Measurements from ENCODE around the gene NACC1.
"Not testable (repeated sequence)": the region's sequence is repeated elsewhere in the genome, so short reads cannot be mapped to it uniquely, and the experiment has no call there.

The NACC1 gene

GRCh38 chr19:13165162-13165997 lies 47.3 kb downstream of the NACC1 start:
- DNase-seq: no peak

GRCh38 chr19:13166151-13166550 lies 48.1 kb downstream of the NACC1 start:
- not testable (repeated sequence) for DNase-seq

GRCh38 chr19:13169769-13170168 lies 51.7 kb downstream of the NACC1 start:
- no peak for DNase-seq

- no peak for DNase-seq
These were observed 53.1 kb downstream of the NACC1 start for GRCh38 chr19:13171146-13171545.

GRCh38 chr19:13172346-13173138 lies 54.5 kb downstream of the NACC1 start:
- peak; percentile 85 for DNase-seq

- no peak for DNase-seq
These were observed 55.2 kb downstream of the NACC1 start for GRCh38 chr19:13173139-13173737.

- no peak for DNase-seq
These were observed 58.3 kb downstream of the NACC1 start for GRCh38 chr19:13176345-13176744.

GRCh38 chr19:13177584-13177983 lies 59.5 kb downstream of the NACC1 start:
- DNase-seq: not testable (repeated sequence)

GRCh38 chr19:13178291-13178690 lies 60.2 kb downstream of the NACC1 start:
- not testable (repeated sequence) for DNase-seq

- DNase-seq: peak; percentile 65
These were observed 63.8 kb downstream of the NACC1 start for GRCh38 chr19:13181747-13182388.

- DNase-seq: not testable (repeated sequence)
These were observed 66.9 kb downstream of the NACC1 start for GRCh38 chr19:13184926-13185325.

- not testable (repeated sequence) for DNase-seq
These were observed 67.9 kb downstream of the NACC1 start for GRCh38 chr19:13185763-13186657.

GRCh38 chr19:13186688-13187087 lies 68.6 kb downstream of the NACC1 start:
- DNase-seq: not testable (repeated sequence)

GRCh38 chr19:13187419-13187818 lies 69.4 kb downstream of the NACC1 start:
- no peak for DNase-seq

- DNase-seq: no peak
These were observed 71.5 kb downstream of the NACC1 start for GRCh38 chr19:13189600-13189999.
